Upper lobe of left lung (tissue), 4 donors: ENCODE data around the gene EXPH5.

Experiments
- CTCF ChIP-seq, 6 experiments: fragments of 450-650 bp in 4 of 6; fragments of 200-600 bp in 2 of 6; sonication (generic) in 2 of 6; IDR thresholded peaks; one replicate each; pipeline ENCODE4 v1.5.1; 2016 to 2019; ENCODE audit warnings: antibody characterized with exemption in 6 of 6
- POLR2A ChIP-seq, 4 donors: fragments of 450-650 bp; IDR thresholded peaks; one replicate each; pipeline ENCODE4 v1.5.1; 2016 to 2017; ENCODE audit warnings: antibody characterized with exemption in 4 of 4, mild to moderate bottlenecking in 2 of 4
- POLR2AphosphoS5 ChIP-seq, 2 donors: sonication (generic); formaldehyde crosslinking; IDR thresholded peaks; one replicate each; pipeline ENCODE4 v1.5.1; 2017; ENCODE audit warnings: antibody characterized with exemption in 2 of 2

GRCh38 chr11:108620958-108621772 is 27.6 kb upstream of the EXPH5 start:
- TF ChIP-seq CTCF (IDR thresholded peaks at IDR 0.05) (no peak), POLR2AphosphoS5 (IDR thresholded peaks at IDR 0.05) (no peak), POLR2A (IDR thresholded peaks at IDR 0.05) (no peak)
